HUDEP-2 (cell line): ENCODE data around the gene CCDC69.

Experiments
- DNase-seq, 76 experiments: peaks; one replicate each; lab custom pipeline; 2025; ENCODE audit not compliant: unreplicated experiment in 76 of 76; lab: John Stamatoyannopoulos, UW

Gene CCDC69

DNA sequence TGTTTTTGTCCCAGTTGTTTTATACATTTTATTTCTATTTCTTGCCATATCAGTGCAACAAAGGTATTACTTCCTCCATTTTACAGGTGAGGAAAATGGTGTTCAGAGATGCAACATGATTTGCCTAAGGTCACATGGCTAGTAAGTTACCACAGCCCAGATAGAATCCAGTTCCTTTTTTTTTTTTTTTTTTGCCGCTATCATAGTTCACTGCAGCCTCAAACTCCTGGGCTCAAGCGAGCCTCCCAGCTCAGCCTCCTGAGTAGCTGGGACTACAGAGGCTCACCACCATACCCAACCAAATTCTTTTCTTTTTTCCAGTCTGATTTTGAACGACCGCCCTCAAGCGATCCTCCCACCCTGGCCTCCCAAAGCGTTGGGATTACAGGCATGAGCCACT is 480 bp upstream of the CCDC69 start:
- DNase-seq, result no peak

DNA sequence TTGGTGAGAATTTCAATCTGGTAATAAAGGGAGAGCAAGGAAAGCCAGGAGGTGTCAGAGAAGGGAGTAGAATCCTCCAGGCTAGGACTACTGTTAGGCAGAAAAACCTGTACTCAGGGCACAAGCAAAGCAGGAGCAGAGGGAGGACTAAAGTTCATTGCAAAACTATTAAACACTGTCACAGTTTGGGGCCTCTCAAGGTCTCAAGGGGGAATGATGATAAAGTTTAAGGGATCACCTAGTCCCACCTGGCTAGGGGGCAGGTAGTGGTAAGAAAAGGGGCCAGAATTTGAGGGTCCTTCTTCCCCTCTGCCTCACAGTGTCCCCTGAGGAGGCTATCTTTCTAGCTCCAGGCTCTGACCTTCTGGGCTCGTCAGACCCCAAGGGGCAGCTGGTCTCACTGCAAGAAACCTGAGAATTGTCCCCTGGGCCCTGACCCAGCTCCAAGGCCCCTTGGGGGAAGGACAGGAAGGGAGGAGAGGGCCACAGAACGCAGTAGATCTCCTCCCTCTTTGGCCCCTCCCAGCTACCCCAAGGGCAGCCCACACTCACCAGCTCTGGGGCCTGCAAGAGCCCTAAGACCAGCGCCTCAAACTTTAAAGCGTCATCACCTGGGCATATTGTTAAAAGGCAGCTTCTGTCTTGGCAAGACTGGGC is 974 bp downstream of the CCDC69 start:
- DNase-seq, result peak in 58 of 76 experiments; percentile 3 to 67 (median 48)

DNA sequence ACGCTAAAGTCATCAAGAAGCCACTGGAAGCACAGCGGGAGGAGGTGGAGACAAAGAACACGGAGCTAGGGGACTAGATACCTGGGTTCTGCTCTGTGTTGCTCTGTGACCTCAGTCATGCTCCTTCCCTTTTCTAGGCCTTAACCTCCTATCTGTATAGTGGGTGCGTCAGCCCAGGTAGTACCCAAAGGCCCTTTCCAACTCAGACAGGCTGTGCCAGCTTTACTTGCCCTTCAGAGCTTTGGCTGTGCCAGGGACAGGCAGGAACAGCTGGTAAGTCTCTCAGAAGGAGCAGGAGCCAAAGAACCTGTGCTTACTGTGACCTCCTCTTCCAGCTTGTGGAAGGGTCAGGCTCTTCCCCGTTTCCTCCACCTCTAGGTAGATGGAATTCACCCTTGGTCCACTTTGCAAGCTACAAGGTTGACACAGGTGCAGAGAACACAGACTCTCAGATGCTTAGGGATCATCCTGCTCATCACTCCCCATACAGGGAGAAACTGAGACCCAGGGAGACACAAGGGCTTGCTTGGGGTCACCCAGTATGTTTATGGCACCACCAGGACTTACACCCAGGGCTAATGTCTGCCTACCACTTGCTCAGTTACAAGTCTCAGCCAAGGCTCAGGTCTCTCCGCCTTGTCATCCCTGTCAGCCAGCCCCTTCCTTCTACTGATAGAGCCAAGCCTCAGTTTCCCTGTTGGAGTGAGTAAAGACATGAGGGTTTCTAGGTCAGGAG is 1.7 kb downstream of the CCDC69 start:
- no peak for DNase-seq

DNA sequence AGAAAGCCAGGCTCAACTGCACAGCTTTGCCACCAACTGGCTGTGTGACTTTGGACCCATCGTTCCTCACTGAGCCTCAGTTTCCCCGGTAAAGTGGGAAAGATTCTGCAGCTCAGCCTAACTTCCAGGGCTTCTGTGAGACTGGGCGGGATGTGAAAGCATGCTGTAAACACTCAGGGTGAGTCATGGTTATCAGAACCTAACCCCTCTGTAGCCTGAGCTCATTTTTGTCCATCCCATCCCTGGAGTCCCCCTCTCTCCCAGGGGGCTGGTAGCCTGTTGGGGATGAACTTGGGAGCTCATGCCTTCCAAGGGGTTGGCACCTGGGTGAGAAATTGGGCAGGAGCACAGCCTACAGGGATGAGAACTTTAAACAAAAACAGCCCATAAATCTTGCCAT is 2.3 kb downstream of the CCDC69 start:
- peak in 4 of 76 experiments; percentile 7 to 10 (median 8) for DNase-seq

DNA sequence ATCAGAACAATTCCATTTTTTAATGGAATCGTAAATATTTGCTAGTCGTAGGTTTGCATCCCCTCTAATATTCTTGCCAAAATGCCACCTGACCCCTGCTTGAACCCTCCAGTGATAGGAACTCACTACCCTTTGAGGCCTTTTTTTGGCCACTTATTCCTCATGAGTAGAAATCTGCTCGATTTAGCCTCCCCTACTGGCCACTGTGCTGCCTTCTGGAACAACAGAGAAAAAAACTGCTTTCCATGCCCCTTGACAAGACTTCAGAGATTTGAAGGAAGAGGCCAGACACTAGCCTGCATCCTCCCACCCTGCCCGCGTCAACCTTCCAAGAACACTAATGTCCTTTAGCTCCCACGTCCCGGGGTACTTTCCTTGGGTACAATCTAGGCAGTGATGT is 4.1 kb downstream of the CCDC69 start:
- peak in 3 of 76 experiments; percentile 5 to 14 (median 11) for DNase-seq

DNA sequence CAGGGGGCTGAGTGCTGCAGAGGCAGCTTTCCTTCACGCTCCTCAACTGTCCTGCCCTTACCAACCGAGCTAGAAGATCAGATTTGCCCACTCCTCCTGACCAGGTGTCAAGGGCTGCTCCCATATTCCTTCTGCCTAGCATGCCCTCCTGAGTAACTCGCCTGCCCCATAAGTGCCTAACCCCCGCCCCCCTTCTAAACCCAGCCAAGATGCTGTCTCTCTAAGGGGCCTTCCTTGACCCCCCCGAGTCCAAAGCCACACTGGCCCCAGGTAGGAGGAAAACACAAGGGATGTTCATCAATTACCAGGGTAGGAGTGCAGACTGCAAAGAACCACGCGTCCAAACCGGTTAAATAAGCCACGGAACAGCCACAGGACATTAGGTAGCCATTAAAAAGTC is 4.8 kb downstream of the CCDC69 start:
- no peak for DNase-seq

DNA sequence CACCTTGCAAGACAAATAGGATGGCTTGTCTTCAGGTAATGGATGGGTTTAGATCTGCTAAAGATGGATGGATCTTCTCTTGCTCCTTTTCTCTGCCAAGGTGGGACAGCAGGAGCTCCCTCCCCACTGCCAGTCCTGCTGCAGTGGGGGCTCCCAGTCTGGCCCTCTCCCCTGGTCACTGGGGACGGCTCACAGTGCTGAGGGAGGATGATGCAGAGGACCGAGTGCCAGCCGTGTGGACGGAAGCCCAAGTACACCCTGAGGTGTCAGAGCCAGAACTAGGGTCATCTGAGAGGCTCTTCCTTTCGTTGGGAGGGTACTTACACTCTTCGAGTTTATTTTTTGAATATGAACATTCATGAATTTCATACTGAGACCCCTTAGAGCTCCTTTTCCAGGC is 5.7 kb downstream of the CCDC69 start:
- DNase-seq, result no peak

DNA sequence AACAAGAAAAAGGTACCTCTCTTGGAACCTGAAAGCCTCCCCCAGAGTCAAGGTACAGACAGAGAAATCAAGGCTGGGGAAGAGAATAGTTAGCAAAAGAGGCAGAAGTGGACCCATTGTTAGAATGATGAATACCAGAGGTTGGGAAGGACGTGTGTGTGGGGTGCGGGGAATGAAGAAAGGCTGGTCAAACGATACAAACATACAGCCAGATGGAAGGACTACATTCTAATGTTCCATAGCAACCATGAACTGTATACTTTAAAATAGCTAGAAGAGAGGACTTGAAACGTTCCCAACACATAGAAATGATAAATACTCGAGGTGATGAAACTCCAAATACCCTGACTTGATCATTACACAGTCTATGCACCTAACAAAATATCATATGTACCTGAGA is 7.1 kb downstream of the CCDC69 start:
- DNase-seq, result no peak

DNA sequence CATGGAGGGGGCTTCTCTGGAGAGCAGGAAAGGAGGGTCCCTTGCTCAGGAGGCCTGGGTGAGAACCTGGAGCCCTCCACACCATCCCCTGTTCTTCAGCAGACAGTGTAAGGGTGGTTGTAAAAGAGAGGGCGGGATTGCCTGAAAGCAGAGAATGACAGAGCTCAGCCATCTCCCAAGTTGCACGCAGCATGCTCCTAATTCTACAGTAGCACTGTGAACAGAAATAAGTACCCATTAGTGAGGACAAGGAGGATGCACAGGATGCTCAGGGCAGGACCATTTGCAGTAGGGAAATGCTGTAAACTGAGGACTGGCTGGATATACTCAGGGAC is 8.4 kb downstream of the CCDC69 start:
- DNase-seq, result no peak

DNA sequence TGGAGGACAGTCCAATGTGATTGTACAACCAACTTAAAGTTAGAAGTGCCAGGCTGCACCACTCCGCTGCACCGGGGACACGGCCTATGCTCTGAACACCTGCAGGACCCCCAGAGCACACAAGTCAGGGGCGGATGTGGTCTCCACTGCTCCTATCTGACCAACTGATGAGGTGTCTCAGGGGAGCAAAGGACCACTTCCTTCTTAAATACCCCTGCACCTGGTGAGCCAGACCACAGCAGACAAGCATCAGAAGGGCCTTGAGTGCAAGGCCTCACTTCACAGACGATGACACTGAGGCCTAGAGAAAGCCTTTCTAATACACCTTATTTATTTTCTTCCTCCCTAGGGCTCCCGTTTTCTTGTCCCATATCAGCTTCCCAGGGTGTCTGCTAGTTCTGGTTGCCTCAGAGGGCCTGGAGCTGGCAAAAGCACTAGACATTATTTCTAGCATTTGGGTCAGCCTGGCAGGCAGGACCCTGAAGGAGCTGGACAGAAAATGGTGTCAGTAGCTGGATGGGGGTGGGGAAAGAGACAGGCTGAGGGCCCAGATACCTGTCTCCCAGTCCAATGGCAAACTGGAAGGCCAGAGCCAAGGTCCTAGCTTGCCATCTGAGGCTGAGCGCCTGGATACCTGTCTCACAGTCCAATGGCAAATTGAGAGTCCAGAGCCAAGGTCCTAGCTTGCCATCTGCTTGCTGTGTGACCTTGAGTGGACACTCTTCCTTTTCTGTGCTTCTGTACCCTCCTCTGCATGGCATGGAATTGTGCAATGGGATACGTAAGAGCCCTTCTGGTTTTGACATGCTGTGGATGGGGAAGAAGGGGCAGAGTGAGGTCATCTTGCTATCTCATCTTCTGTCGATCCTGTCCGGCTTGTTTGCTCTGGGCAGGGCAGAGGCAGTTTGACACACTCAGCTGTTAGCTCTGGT is 9.0 kb downstream of the CCDC69 start:
- DNase-seq, result peak in 1 of 76 experiments; percentile 17

DNA sequence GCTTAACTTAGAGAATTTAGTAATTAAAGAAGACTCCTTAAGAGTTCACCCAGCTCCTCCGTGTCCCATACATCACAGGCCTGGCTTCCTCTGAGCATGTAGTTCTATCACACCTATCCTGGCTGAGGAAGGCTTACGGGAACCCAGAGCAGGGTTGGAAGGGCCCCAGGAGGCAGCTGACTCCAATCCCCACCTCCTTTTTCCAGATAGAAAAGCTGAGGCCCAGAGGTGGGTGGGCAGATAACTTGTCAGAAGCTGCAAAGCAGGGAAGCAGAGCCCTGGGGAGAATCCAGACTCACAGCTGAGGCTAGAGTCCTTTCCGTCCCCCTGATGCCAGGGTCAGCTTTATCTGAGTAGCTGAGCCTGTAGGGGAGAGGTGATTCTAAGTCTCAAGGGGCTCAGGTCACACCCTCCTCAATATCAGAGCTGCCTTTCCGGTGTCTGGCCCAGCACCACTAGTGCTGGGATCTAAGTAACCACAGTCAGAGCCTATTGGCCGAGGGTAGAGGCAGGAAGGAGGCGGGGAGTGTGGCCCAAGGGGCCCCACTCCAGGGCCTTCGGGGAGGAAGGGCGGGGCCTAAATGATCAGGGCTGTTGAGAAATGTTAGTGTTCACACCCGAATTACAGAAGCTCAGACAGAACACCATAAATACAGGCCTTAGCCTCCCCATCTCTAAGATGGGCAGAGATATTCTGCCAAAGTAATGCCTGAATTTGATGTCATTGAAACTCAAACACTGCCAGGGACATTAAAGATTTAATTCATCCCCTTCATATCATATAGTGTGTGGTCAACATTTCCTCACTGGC is 9.9 kb downstream of the CCDC69 start:
- peak in 74 of 76 experiments; percentile 20 to 92 (median 83) for DNase-seq

DNA sequence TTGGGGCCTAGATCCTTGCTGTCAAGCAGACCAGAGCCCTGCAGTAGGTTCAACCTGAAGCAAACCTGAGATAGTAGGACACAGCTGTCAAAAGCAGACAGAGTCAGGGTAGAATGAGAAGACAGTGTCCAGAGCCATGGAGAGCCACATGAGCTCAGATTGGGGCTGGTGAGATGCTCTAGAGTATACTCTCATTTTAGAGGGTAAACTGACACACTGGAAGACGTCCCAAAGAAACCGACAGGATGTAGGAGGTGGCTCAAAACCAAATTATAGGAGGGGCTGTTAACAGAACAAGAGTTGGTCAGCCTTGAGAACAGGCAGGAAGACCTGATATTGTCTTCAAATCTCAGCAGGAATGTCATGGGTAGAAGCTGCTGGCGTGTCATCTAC is 11.5 kb downstream of the CCDC69 start:
- DNase-seq, result no peak

DNA sequence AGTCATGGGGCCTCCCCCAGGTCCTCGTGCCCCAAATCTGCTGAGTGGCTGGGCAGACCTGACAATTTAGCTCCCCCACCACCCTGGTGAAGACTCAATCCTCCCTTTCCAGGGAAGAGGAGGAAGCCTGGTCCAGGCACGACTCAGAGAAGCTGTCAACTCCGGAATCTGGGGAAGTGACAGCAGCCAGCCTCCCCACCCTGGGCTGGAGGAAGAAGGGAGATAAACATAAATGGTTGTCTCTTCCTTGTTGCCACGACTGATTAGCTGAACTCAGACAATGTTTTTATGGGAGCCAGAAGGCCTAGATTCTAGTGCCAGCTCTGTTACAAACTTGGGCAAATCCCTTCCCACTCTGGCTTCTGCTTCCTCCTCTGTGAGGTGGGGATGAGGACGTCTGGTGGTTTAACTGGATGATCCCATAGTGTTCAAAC is 15.4 kb downstream of the CCDC69 start:
- DNase-seq, result peak in 4 of 76 experiments; percentile 13 to 47 (median 22)

DNA sequence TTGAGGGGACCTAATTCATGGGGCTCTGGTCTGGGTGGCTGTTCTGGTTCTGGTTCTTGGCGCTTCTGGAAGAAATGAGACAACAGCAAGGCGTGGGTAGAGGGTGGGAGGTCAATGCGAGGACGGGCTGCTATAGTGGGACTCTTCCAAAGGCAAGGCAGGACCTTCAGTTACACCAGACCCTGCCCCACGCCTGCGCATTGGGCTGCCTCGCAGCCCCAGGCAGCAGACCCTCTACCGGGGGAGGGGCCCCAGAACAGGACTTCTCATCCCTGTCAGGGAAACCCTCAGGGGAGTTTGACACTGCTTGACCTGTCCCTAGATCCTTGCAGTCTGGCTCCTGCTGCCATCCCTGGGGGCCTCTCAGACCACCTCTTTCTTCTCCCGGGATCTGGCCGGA is 18.5 kb downstream of the CCDC69 start:
- no peak for DNase-seq

DNA sequence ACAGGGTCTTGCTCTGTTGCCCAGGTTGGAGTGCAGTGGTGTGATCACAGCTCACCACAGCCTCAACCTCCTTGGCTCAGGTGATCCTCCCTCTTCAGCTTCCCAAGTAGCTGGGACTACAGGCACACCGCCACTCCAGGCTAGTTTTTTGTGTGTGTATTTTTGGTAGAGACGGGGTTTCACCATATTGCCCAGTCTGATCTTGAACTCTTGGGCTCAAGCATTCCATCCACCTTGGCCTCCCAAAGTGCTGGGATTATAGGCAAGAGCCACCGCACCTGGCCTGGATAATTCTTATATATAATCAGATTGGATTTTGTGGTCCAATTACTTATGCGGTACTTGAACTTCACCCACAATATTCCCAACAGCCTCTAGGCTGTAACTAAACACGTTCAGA is 19.8 kb downstream of the CCDC69 start:
- no peak for DNase-seq

DNA sequence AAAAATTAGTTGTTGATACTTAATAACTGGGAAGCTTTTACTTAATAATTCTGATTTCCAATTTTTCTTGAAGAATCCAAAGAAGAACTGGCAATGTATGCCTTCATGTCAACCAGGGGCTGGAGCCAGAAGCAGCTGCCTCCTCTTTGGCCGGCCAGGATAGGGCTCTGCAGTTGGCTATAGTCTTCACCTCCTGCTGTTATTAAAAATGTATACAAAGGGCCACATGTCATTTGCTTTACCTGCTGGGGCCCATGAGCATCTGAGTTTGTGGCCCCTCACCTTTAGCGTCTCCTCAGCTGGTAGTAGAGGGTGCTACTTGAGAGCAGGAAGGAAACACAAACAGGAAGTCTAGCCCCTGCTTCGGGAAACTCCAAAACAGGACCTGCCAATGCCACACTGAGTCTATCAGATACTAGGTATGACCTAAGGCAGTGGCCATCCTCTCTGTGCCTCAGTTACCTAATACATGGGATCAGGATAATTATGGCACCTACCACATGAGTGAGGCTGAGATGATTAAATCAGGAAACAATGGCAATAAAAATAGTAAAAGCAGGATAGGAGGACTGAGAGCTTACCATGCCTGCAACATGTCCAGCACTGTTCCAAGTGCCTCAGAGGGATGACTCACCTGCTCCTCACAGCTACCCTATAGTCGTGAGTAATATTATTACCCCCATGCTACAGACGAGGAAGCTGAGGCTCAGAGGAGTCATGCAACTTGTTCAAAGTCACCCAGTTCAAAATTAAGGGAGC is 21.3 kb downstream of the CCDC69 start:
- peak in 13 of 76 experiments; percentile 5 to 51 (median 22) for DNase-seq

DNA sequence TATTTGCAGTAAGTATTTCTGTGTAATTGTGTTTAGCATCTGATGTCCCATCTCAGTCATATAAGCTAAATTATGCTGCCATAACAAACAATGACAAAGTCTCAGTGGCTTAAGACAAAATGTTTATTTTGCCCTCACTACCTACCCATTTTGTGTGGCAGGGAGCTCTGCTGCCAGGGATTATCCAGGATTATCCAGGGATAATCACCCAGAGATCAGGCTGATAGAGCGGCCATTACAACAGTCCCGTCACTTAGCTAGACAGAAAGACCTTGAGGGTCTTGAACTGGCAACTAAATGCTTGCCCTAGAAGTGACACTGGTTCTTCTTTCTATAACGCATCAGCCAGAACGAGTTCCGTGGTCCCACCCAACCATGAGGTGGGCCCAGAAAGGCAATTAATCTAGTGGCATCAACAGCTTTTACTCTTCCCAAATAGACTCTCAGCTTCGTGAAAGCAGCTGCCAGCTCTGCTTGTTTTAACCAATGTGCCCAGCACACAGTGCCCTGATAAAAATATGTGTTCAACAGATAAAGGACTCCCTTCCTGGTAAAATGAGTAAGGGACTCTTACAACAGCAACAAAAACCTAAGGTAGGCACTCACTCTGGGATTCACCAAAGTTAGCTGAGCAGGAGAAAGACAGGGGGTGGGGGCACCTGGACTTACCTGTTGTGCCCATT is 22.8 kb downstream of the CCDC69 start:
- DNase-seq, result peak in 72 of 76 experiments; percentile 8 to 89 (median 54)

DNA sequence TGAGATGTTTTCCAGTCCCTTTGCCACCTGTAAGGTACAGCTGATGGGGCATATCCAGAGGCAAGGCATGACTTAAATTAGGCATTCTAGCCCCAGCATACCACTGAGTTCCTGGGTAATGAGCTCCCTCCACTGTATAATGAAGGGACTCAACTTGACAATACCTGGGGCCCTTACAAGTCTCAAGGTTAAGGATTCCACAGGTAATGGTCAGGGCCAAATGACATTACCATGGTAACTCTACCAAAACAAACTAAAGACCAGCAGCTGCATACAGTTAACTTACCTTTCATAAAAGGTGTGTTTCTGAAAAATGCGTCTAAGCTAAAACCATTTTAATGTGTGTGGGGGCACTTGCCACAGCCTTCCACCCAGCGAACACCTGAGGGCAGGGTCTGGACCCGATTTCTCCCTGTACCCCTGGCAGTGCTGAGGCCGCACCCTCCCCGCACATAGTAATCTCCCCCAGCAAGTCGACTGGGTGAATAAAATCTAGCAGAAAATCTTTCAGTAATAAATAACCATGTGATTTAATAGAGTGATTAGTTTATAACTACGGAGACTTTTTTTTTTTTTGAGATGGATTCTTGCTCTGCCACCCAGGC is 24.2 kb downstream of the CCDC69 start:
- no peak for DNase-seq

DNA sequence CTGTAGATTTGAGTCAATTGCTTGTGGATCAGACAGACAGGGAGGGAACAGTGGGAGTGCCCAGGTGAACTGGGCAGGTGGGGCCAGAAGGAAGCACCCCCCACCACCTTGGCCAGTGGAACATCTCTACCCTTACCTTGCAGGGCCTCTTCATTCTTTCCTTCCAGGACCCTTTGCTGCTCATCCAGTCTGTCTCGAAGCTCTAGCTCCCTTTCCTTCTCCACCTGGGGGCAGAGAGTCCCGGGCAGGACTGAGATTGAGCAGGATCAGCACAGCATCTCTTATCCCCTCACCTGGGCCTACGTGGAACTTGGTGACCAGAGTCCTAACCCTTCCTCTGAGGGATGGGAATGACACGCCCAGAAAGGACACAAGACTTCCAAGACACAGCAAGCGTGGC is 25.0 kb downstream of the CCDC69 start:
- DNase-seq, result no peak
